ENCODE data around the gene SCAMP5.

Gene SCAMP5

GRCh38 chr15:75008221-75008625 lies 12.9 kb downstream of the SCAMP5 start:
- Histone ChIP-seq H3K79me2 (ENCODE audit: insufficient read depth, low read length) (no peaks in the 10 kb centered on the region), H3K9ac (ENCODE audit: low read depth, low read length, poor library complexity, severe bottlenecking) (no peak overlapping the region), H4K20me1 (ENCODE audit: insufficient read depth, low read length, poor library complexity, severe bottlenecking) (no peaks in the 10 kb centered on the region), H3K9me3 (ENCODE audit: insufficient read depth, low read depth, low read length) (no peaks in the 10 kb centered on the region), H3K4me1 (ENCODE audit: insufficient read depth, low read length, poor library complexity, severe bottlenecking) (no peaks in the 10 kb centered on the region), H2AFZ (ENCODE audit: low read length) (no peak overlapping the region), H3K9me2 (replicated peaks; ENCODE audit: low read depth, low read length) (no peaks in the 10 kb centered on the region), H3F3A (ENCODE audit: low read depth) (no peaks in the 10 kb centered on the region), H3K36me3 (ENCODE audit: insufficient read depth, low read length) (no peaks in the 10 kb centered on the region), H3K27me3 (ENCODE audit: insufficient read depth, low read length, poor library complexity, severe bottlenecking) (no peaks in the 10 kb centered on the region), H3K4me2 (ENCODE audit: low read depth, low read length, poor library complexity, severe bottlenecking) (no peak overlapping the region), H3K4me3 (ENCODE audit: low read length, poor library complexity, severe bottlenecking) (no peak overlapping the region)
- TF ChIP-seq EZH2phosphoT487 (IDR thresholded peaks at IDR 0.05; ENCODE audit: borderline replicate concordance) (no peak), CTCF (conservative IDR thresholded peaks at IDR 0.05; ENCODE audit: low read length) (no peak)

DNA sequence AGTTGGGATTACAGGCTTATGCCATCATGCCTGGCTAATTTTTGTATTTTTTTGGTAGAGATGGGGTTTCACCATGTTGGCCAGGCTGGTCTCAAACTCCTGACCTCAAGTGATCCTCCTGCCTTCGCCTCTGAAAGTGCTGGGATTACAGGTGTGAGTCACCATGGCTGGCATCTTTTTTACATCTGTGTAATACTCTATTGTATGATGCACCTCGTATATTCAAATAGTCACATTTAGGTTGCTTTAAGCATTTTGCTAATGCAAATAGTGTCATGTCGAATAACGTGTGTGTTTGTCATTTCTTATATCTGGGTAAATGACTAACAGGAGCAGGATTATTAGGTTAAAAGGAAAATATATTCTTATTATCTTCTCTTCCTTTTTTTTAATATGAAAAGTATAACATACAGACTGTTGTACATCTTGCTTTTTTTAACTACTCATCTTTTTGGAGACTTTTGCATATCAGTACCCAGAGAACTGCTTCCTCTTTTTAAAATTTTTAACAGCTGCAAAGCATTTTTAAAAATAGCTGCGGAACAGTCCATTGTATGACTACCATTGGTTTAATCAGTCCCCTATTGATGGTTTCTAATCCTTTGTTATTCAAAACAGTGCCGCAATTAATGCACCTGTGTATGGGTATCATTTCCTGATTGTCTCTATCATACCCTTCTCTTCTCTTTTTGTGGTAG lies 13.4 kb downstream of the SCAMP5 start:
- Histone ChIP-seq H3K9ac (ENCODE audit: low read depth, low read length, poor library complexity, severe bottlenecking) (no peak overlapping the region), H3K36me3 (ENCODE audit: insufficient read depth, low read length) (no peaks in the 10 kb centered on the region), H2AFZ (ENCODE audit: low read length) (no peak overlapping the region), H3F3A (ENCODE audit: low read depth) (no peaks in the 10 kb centered on the region), H3K79me2 (ENCODE audit: insufficient read depth, low read length) (no peaks in the 10 kb centered on the region), H3K4me2 (ENCODE audit: low read depth, low read length, poor library complexity, severe bottlenecking) (no peak overlapping the region), H3K9me2 (replicated peaks; ENCODE audit: low read depth, low read length) (no peaks in the 10 kb centered on the region), H3K9me3 (ENCODE audit: insufficient read depth, low read depth, low read length) (no peaks in the 10 kb centered on the region), H3K4me3 (ENCODE audit: low read length, poor library complexity, severe bottlenecking) (no peak overlapping the region), H3K4me1 (ENCODE audit: insufficient read depth, low read length, poor library complexity, severe bottlenecking) (no peaks in the 10 kb centered on the region), H3K27me3 (ENCODE audit: insufficient read depth, low read length, poor library complexity, severe bottlenecking) (no peaks in the 10 kb centered on the region), H4K20me1 (ENCODE audit: insufficient read depth, low read length, poor library complexity, severe bottlenecking) (no peaks in the 10 kb centered on the region)
- TF ChIP-seq EZH2phosphoT487 (IDR thresholded peaks at IDR 0.05; ENCODE audit: borderline replicate concordance) (no peak), CTCF (conservative IDR thresholded peaks at IDR 0.05; ENCODE audit: low read length) (no peak)

GRCh38 chr15:75016431-75016830 lies 21.1 kb downstream of the SCAMP5 start:
- no peaks in the 10 kb centered on the region for H3K9me3 ChIP-seq (ENCODE audit: insufficient read depth, low read depth, low read length)
- no peaks in the 10 kb centered on the region for H3F3A ChIP-seq (ENCODE audit: low read depth)
- no peak overlapping the region for H2AFZ ChIP-seq (ENCODE audit: low read length)
- H3K4me1 ChIP-seq (ENCODE audit: insufficient read depth, low read length, poor library complexity, severe bottlenecking), result no peaks in the 10 kb centered on the region
- TF ChIP-seq CTCF (conservative IDR thresholded peaks at IDR 0.05; ENCODE audit: low read length) (no peak), EZH2phosphoT487 (IDR thresholded peaks at IDR 0.05; ENCODE audit: borderline replicate concordance) (no peak)
- no peak overlapping the region for H3K4me3 ChIP-seq (ENCODE audit: low read length, poor library complexity, severe bottlenecking)
- no peak overlapping the region for H3K9ac ChIP-seq (ENCODE audit: low read depth, low read length, poor library complexity, severe bottlenecking)
- H3K27me3 ChIP-seq (ENCODE audit: insufficient read depth, low read length, poor library complexity, severe bottlenecking), result no peaks in the 10 kb centered on the region
- H3K4me2 ChIP-seq (ENCODE audit: low read depth, low read length, poor library complexity, severe bottlenecking), result no peak overlapping the region
- H3K79me2 ChIP-seq (ENCODE audit: insufficient read depth, low read length), result no peaks in the 10 kb centered on the region
- no peaks in the 10 kb centered on the region for H3K36me3 ChIP-seq (ENCODE audit: insufficient read depth, low read length)
- H3K9me2 ChIP-seq (replicated peaks; ENCODE audit: low read depth, low read length), result no peaks in the 10 kb centered on the region
- no peaks in the 10 kb centered on the region for H4K20me1 ChIP-seq (ENCODE audit: insufficient read depth, low read length, poor library complexity, severe bottlenecking)
